Mucosa of gallbladder (tissue), 1 donor: Measurements from ENCODE around the gene GRAMD4. TPM values are rescaled to one million over a fixed set of nuclear protein-coding genes. Genes with fewer than 3 reads are reported as not detected.

Experiments
- DNase-seq: peaks from one replicate; pipeline ENCODE4 v3.0.0-alpha.2; 2020; ENCODE audit warnings: low spot score
- total RNA-seq: library from RNA; stranded (reverse); gene quantifications from one replicate; pipeline ENCODE4 v1.2.1, GENCODE V29; 2021
- donor health status: DM: no; HTN: no; CAD: no.

GRAMD4 gene
- total RNA-seq, 1 donor from 2014 or later: 142 TPM

DNA sequence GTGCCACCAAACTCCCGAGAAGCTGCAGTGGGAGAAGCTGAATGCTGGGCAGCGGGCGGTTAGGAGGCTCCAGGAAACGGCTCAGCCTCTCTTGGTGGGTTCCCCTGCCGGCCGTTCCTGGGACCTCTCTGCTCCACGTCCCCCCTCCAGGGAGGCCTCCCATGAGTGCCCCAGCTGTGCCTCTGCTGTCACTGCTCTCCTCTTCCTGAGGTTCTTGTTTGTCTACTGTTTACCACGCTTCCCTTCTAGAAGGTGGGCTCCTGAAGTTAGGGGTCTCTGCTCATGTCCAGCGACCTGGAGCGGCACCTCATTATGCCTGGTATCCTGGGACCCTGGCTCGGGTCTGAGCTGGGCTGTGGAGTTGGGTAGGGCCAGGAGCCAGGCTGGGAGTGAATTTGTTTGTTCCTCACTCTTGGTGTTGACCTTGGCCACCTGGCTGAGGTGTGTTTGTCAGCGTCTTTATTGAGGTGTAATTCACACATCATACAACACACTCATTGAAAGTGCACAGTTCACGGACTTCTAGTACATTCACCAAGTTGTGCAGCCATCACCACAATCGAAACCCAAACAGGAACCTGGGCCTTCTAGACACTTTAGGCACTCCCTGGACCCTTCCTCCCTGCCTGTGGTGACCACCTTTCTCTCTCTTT is 37.8 kb upstream of the GRAMD4 start:
- DNase-seq: no peak

GRCh38 chr22:46583571-46583970 is 36.6 kb upstream of the GRAMD4 start:
- DNase-seq: no peak

GRCh38 chr22:46584081-46584921 is 35.9 kb upstream of the GRAMD4 start:
- no peak for DNase-seq

DNA sequence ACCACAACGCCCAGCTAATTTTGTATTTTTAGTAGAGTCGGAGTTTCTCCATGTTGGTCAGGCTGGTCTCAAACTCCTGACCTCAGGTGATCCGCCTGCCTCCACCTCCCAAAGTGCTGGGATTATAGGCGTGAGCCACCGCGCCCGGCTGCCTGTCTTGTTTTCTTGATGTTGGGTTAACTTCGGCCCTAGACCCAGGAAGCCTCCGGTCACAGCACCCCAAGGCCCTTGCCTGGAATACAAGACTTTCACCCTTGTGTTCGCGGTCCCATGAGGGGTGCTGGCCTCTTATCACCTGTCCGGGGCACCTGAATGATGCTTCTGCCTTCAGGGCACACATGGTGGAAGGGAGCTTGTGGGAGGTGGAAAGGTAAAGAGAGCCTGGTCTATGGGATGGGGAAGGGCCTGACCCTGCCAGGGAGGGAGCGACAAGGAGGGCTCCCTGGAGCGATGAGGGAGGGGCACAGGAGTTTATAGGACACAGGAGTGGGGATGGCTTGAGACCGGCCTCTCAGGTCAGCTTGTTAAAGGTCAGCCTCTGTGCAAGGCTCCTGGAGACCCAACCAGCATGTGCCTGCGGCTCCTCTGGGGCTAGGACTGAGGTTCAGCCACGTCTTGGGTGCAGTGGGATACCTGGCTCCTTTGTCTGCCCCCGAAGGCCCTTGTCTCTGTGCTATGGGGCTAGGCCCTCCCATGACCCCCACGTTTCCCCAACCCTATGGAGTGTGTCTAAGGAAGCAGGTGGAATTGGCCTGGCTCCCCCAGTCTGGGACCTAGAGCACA is 34.7 kb upstream of the GRAMD4 start:
- DNase-seq: no peak

DNA sequence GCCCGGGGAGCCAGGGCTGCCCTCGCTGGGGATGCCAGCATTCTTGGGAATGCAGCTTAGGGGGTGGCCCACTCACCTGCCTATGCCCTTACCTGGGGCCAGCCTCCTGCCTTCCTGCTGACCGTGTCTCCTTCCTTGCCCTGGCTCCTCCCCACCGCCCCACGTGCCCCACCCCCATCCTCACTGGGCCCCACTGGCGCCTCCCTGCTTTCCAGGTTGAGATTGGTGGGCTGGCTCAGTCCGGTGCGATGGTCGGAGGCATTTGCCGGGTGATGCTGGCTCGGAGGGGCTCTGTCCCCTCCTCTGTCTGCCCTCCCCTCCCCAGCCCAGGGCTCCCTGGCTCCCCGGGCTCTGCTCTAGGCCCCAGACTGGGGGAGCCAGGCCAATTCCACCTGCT is 34.1 kb upstream of the GRAMD4 start:
- no peak for DNase-seq

DNA sequence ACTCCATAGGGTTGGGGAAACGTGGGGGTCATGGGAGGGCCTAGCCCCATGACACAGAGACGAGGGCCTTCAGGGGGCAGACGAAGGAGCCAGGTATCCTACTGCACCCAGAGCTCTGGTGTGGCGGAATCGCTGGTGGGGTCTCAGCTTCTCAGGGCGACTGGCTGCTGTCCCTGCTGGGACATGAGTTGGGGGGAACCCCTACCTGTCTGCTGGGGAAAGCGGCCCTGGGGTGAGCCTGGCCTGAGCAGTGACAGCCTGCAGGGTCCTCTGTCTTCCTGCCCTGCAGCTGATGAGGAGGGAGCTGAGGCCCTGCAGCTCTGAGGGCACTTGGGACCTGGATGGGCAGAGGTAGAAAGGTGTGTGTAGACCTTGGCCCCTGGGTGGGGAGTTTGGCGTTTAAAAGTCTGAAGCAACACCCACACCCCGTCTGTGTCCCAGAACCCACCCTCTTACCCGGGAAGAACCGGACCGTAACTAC is 33.6 kb upstream of the GRAMD4 start:
- DNase-seq: no peak

- DNase-seq: no peak
Measured at GRCh38 chr22:46587061-46587460, 33.1 kb upstream of the GRAMD4 start.

GRCh38 chr22:46587492-46588278 is 32.5 kb upstream of the GRAMD4 start:
- no peak for DNase-seq

DNA sequence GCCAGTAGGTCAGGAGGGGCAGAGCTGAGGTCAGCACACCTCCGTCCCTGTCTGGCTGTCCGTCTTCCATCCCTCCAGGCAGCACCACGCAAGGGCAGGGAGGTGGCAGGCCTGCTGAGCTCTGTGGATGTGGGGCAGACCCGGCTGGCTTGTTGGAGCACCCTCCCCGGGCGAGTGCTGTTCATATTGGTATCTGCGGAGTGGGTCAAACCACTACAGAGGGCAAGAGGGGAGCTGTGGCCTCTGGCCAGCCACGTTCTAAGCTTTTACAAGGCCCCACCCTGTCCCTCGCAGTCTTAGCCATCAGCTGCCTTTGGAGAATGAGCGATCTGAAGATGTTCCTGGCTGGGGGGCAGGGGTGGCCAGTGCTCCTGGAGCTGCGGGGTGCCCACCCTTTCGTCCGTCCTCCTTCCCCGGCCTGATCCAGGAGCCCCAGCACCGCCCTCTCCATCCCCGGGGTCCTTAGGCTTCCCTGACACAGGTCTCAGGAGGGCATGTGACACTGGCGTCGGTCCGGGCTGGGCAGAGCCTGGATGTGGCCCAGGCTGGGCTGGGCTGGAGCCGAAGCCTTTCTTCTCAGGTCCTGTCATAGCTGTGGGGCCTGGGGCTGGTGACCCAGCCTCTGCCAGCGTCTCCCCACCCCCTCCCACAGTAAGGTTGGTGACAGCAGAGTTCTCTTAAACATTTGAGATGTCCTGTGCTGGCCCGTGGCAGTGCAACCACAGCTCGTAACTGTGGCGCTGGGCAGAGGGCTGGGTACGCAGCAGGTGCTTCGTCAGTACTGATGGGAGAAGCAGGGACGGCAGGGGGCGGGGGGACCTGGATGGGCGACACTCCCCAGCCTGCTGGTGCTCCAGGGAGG is 31.7 kb upstream of the GRAMD4 start:
- DNase-seq: no peak

- no peak for DNase-seq
Measured at GRCh38 chr22:46589141-46589748, 30.9 kb upstream of the GRAMD4 start.

DNA sequence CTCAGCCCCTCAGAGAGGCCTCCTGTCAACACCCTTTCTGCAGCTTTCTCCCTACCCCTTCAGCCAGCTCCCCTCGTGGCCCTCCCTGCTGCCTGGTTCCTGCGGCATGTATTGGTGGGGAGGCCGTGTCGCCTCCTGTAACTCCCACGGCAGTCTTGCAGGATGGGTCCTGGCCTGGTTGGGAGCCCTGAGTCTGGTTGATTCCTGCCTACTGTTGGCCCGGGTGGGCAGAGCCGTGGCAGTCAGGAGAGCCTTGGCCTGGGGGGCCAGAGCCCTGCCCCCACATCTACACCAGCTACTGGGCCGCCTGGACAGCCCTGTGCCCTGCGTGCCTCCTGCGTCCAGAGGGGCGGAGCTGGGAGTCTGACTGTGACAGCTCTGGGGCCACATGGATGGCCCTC is 30.3 kb upstream of the GRAMD4 start:
- no peak for DNase-seq

- DNase-seq: no peak
Measured at GRCh38 chr22:46590334-46590733, 29.9 kb upstream of the GRAMD4 start.

DNA sequence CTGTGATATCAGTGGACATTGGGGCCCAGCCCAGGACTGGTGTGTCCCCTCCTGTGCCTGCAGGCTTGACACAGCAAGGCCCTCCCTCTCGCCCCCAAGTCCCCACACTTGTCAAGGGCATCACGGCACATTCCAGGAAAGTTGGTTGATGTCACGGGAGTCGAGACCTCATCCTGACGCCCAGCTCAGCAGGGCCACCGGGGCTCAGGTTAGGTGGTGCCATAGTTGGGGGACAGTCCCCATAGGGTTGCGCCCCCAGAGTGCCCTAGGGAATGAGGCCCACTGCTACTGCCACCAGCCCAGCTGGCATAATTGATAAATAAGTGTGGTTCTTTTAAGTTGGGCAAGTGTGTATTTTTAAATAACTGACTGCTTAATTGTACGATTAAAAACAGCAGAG is 28.3 kb upstream of the GRAMD4 start:
- no peak for DNase-seq

DNA sequence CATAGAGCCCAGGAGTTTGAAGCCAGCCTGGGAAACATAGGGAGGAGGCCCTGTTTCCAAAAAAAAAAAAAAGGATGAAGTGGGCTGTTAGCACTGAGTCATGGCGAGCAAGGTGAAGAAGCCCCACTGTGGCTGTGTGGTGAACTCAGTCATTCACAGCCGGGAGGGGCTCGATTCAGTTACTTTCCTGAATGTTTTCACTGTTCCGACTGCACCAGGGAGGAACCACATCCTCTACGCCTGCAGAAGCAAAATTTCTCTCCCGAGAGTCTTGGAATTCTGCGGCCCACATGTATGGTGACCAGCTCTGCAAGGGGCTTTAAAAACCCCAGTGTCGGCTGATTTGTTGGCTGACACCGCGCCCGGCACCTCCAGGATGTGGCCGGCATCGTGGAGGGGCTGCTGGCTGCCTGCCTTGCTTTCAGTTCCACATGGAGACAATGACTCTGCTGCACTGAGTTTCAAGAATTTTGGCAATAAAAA is 27.8 kb upstream of the GRAMD4 start:
- DNase-seq: no peak

DNA sequence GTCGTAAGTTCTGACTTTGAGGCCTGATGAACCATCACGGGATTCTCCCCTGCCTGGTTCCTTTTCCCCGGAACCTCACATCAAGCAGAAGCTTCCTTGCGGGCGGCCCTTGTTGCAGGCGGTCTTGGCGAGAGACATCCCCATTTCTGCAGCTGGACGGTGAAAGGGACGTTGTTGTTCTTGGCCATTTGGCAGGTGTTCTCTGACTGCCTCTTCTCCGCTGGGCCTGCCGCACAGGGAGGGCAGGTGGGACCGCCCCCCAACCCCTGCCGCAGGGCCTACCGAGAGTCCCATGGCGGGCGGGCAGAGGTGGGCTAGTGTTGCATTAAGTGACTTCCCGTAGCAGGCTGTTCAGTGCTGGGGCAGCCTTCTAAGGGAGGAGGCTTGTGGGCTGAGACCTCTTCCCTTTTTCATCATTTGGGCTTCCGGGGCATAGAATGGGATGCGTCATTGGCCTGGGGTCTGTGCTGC is 26.9 kb upstream of the GRAMD4 start:
- DNase-seq: no peak

DNA sequence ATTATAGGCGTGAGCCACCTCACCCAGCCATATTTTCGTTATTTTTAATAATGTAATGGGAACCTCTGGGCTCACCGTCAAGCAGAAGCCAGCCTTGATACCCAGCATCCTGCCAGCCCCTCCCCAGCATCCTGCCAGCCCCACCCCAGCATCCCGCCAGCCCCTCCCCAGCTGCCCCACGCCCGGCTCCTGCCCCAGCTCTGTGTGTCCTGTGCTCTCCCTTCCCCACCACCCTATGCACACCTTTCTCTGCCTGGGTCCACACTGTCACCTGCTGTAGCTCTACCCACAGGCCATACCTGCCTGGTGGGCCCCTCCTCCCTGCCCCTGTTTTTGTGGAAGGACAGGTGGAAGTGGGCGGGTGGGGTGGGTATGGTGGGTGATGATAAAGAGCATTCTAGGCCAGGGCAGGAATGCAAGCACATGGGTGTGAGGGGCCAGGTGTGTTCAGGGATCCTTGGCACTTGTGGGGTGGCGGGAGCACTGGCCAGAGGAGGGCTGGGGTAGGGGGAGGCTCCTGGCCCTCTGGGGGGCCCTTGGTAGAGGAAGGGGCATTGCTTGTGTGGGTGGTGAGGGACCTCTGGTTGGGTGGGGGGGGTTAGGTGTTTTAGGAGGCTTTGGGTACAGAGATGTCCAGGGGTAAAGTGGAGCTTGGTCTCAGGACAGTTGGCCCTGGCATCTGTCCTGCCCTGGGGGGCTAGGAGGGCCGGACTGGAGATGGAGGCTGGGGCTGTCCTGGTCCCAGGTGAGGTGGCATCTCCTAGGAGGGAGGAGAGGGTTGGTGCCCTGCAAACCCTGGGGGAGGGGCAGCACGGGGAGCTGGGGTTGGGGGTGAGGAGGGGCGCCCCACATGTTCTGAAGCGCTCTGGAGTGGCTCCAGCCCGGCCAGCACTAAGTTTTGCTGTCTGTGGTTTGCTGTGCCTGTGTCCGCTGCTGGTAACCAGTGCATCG is 25.9 kb upstream of the GRAMD4 start:
- no peak for DNase-seq

DNA sequence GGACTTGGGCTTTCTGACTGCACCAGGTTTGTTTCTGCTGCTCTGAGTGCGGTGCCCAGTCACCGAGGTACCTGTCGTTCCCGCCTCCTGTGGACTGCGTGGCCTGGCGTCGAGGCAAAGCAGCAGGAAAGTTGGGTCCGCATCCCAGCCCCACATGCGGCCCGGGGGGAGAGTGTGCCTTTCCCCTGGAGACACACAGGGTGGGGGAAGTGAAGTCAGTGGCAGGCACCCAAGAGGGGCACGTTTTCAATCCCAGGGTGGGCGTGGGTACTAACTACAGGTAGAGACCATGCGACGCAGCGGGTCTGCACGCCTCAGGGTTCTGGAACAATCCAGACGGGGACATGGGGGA is 25.3 kb upstream of the GRAMD4 start:
- DNase-seq: no peak

- no peak for DNase-seq
Measured at GRCh38 chr22:46595545-46595944, 24.6 kb upstream of the GRAMD4 start.

DNA sequence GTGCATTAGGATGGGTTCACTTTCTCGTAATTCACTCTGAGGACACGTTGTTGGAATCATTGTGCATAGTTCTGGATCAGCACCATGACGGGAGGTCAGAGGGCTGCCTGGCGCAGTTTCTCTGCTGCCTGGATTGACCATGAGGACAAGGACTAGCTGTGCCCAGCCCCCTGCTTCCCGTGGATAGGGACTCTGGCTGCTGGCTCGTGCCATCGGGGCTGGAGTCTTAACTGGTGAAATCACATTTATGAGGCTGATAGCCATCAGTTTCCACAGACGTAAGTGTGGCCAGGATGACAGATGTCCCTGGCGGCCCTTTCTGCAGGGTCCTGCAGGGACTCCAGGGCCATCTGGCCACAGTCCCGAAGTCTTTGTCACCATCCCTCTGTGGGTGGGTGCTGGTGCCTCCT is 24.1 kb upstream of the GRAMD4 start:
- no peak for DNase-seq
